COLO829 (cell line): ENCODE measurements around the gene POLD3.
"Not testable (repeated sequence)": the region's sequence is repeated elsewhere in the genome, so short reads cannot be mapped to it uniquely, and the experiment has no call there.

Experiments used
- DNase-seq: peaks from one replicate; pipeline ENCODE4 v3.0.0; 2012; ENCODE audit warnings: low spot score

The POLD3 gene

GRCh38 chr11:74637700-74638099 is 45.3 kb downstream of the POLD3 start:
- no peak for DNase-seq

DNA sequence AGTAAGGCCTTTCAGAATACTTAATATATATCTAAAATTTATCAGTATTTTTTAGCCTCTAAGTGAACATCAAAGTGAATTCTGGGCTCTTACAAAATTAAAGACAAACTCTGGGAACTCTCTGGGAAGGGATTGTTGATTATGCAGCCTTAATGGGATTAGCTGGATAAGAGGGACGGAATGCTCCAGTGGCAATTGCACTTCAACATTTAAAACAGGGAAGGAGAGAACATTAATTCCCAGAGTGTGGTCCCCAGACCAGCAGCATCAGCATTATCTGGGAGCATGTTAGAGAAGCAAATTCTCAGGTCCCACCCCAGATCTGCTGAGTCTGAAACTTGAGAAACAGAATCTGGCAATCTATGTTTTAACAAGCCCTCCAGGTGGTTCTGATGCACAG is 46.5 kb downstream of the POLD3 start:
- no peak for DNase-seq

DNA sequence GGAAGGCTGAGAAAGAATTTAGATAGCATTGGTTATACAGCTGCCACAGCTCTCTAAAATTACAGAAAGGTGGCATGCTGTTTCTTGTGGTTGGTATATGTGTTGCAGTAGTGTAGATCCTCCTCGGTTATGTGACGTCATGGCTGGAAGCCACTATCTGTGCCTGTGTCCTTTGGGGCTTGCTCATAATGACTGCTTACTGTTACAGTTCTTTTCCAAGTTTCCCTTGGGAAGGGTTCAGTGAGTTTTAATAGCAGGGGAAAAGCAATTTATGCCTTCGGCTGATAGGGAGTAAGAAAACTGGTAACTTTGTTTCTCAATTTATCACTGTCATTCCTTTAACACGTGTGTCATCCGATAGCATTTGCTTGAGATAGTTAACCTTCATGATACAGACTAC is 47.2 kb downstream of the POLD3 start:
- DNase-seq = no peak

DNA sequence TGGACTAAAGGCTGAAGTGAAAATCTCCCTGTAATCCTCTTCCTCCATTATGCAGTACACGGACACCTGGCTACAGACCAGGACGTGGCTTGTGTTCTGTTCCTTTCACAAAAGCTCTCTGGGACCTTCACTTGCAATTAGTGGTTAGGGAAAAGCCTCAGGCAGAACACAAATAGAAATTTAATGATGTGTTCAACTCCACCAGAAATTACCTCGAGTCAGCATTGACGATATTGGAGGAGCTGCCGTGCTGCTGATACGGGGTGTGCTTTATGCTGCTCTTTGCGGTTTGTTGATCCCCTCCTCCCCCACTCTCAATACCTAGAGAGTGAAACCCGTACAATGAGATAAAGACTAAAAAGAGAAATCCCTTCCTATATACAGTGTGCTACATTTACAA is 48.9 kb downstream of the POLD3 start:
- no peak for DNase-seq

DNA sequence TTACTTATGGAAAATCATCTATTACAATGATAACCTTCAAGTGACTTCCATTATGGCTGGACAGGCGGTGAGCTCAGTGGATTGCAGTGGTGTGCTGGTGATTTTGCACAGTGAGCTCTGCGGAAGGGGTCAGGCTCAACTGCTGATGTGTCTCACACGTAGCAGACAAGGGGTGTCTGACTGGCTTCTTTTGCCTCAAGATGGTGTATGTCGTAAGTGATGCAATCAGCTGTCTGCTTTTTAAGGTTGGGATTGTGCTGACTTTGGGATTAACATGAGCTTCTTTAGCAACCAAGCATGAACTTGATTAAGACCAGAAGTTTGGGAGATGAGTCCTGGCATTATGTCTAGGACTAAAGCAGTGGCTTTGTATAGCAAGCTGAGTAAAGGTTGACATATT is 49.5 kb downstream of the POLD3 start:
- DNase-seq = no peak

- no peak for DNase-seq
These were observed 50.5 kb downstream of the POLD3 start for GRCh38 chr11:74642912-74643311.

DNA sequence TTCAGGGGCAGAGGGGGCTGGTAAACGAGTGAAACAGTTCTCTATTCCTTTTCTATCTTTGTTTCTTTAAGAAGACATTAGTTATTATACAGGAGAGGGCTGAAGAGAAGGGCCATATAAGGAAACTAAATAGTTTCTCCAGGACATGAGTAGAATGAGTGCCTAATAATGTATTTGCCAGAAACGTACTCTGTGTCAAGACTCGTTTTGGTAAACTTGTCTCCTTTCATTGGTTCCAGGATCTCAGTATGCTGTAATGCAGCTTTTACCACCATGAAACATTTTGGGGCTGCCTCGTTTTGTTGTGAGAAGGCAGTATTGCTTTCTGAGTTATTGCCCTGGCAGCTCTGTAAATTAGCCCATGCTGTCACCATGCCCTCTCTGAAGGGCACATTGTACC is 51.7 kb downstream of the POLD3 start:
- no peak for DNase-seq

DNA sequence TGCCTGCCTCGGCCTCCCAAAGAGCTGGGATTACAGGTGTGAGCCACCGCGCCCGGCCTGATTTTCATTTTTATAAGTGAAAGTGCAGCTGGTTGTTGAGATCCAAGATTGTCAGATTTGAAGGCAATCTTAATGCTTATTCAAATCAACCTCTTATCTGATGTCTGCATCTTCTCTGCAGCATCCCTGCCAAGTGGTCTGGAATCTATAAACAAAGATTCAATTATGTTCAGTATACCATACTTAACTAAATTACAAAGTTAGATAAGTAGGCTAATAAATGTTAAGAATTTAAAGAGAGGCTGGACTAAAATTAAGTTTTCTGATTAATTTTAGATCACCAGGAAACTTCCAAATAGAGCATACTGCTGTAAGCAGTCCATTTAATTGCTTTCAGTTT is 53.8 kb downstream of the POLD3 start:
- DNase-seq = no peak

- DNase-seq = no peak
These were observed 54.6 kb downstream of the POLD3 start for GRCh38 chr11:74646954-74647353.

DNA sequence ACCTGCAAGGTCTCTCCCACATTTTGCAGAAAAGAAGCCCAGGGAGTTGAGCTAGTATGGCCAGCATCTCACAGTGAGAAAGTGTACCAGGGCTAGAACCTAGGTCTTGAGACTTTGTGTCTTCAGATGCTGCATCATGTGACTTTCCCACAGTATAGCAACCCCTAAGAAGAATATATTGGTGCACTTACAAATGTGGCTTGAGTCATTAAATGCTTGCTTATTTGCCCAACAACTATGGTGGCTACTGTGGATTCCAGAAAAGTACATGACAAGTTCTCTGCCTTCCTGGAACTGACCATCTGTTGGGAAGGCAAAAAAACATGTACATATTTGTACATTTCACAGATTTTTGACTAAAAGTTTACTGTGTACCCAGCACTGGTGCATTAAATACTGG is 55.0 kb downstream of the POLD3 start:
- no peak for DNase-seq

GRCh38 chr11:74647831-74648230 is 55.4 kb downstream of the POLD3 start:
- DNase-seq = no peak

DNA sequence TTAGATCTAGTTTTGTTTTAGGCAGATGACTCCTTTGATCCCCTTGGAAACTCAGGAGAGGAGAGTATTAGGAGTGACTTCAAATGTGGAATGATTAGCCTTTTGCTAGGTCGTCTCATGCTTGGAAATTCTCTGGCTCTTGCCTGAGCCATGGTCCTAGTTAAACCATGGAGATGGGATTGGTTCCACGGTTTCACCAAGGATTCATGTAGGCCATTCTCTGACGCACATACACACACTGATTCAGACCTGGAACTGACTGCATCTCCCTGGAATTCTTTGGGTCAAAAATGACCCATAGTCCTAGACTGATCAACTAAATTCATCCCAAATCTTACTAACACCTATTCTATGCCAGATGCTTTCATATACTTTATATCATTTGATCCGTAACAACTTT is 56.5 kb downstream of the POLD3 start:
- no peak for DNase-seq

- DNase-seq = no peak
These were observed 58.1 kb downstream of the POLD3 start for GRCh38 chr11:74650498-74650897.

GRCh38 chr11:74654976-74655375 is 62.6 kb downstream of the POLD3 start:
- DNase-seq = no peak

DNA sequence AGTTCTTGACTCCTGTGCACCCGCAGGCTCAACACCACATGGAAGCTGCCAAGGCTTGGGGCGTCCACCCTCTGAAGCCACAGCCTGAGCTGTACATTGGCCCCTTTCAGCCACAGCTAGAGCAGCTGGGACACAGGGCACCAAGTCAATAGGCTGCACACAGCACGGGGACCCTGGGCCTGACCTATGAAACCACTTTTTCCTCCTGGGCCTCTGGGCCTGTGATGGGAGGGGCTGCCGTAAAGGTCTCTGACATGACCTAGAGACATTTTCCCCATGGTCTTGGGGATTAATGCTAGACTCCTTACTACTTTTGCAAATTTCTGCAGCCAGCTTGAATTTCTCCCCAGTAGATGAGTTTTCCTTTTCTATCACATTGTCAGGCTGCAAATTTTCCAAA is 66.7 kb downstream of the POLD3 start:
- not testable (repeated sequence) for DNase-seq

DNA sequence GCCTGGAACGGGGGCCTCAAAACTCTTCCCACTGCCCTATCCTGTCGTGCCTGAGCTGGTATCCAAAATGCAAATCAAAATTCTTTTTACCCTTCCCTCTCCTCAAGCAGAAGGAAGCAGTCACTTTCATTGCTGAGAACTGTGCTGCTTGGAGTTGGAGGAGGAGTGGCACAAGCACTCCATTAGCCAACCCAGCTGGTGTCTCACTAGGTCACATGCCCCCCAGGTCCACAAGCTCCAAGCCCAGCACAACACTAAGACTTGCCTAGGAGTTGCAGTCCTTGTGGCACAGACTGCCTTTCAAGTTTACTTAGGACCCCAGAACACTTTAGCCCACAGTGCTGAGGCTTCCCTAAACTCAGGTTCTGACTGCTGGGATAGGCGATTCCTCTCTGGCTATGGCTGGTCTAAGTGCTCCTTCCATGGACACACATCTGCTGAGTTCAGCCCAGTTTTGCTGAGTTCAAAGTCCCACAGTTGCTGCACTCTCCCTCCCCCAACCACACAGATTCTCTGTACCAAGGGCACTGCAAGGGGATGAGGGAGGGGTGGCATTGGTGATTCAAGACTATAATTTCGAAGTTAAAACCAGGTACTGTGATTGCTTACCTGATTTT is 70.2 kb downstream of the POLD3 start:
- DNase-seq = no peak

GRCh38 chr11:74663315-74663714 is 70.9 kb downstream of the POLD3 start:
- no peak for DNase-seq

DNA sequence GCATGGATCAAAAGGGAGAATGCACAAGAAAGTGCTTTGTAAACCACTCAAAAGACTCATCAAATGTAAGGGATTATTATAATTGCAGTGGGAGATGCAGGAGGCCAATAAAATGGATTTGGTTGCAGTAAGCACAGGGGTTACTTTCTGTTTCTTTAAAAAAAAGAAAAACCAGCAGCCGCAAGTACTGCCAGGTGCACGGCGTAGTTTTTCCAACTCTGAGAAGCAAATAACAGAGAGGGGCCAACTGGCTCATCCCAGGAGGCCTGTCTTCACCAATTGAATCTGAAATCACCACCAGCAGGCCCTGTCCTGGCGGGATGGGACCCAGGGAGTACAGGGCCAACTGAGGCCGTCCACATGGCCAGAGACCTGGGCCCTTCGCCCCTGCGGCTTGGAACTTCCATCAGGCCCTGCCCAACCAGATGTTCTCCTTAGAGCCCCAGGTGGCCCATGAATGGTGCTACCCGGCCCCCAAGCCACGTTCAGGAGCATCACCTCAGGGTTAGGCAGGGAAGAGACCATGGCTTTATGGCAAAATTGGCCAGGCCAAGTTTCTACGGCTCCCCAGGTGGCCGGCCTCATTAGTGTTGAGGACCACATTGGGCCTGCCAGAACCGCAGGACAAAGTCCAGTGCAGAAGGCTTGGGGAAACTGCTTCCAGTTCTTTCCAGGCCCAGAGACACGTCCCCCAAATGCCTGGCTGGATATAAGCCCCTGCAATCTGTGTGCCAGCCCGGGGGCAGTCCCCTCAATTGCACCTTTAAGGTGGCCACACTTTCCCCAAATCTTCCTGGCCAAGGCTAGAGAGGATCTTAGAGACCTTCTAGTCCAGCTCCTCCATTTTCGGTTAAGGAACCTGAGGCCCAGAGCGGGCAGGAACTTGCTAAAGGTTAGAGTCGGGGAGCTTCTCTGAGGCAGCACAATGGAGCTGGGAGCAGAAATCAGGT is 77.1 kb downstream of the POLD3 start:
- DNase-seq = no peak

- no peak for DNase-seq
These were observed 77.8 kb downstream of the POLD3 start for GRCh38 chr11:74670171-74670570.

DNA sequence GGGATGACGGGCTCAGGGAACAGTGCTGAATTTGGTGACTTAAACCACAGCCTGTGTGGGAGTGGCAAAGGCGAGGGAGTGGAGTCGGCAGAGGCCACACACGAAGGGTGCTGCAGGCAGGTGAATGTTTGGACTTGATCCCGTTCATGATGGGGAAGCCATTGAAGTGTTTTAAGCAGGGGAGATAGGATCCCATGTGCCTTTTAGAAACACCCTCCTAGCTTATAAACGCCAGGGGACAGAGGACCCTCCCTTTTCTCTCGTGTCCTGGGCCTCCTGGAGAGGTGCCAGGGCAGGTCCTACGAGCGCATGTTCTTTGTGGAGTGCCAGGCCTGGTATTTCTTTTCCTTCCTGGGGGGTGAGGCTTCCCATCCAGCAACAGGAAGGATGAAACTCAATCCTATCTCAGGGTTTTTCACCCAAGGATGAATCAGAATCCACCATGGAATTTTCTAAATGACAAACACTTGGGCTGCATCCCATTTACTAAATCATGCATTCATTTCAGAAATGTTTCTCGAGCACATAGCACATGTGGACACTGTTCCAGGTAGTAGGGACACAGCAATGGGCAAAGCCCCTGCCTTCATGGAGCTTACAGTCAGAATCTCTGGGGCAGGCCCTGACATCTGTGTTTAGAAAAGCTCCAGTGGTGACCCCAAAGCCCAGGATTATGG is 79.3 kb downstream of the POLD3 start:
- DNase-seq = no peak

GRCh38 chr11:74672332-74672955 is 80.1 kb downstream of the POLD3 start:
- DNase-seq = no peak

DNA sequence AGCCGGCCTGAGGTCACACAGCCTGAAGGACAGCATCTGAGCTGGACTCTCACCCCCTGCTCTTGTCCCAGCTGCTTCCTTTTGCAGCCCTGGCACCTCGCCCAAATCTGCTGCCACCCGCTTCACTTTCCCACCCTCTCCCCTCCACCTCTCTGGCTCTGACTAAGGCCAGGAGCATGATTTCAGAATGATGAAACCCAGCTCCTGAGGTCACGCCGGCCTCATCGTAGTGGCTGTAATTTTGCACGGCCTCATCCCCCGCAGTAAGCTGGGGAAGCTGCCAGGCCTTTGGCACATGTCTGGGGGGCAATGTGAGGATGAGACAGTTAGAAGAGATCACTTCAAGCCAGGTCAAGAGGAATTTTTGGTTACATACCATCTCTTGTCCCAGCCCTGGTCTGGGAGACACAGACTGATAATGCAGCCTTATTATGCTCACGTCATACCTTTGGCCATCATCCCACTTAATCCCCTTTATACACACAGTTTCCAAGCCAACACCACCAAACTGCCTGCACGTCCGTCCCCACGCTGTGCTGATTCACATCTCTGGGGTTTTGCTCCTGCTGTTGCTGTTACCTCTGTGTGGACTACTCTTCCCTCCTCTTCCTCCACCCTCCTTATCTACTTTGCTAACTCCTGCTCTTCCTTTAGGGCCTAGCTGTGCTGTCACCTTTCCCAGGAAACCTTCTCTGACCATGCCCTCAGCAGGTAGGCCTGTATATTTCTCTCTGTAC is 80.7 kb downstream of the POLD3 start:
- no peak for DNase-seq
